Stomach (tissue), 4 donors: ENCODE results near the gene TNK1.

Experiments used
- CTCF ChIP-seq, 7 experiments: fragments of 450-650 bp in 4 of 7; fragments of 200-600 bp in 3 of 7; sonication (generic) in 3 of 7; IDR thresholded peaks; one replicate each; pipeline ENCODE4 v1.5.1; 2016 to 2019; ENCODE audit warnings: antibody characterized with exemption in 7 of 7, control low read depth in 2 of 7, mild to moderate bottlenecking in 1 of 7
- EP300 ChIP-seq: sonication (generic); formaldehyde crosslinking; IDR thresholded peaks from one replicate; pipeline ENCODE4 v1.6.1; 2017; ENCODE audit warnings: antibody characterized with exemption
- POLR2A ChIP-seq, 4 donors: fragments of 450-650 bp; IDR thresholded peaks; one replicate each; pipeline ENCODE4 v1.6.1; 2016; ENCODE audit warnings: antibody characterized with exemption in 4 of 4, control low read depth in 2 of 4, mild to moderate bottlenecking in 1 of 4, moderate library complexity in 1 of 4
- POLR2AphosphoS5 ChIP-seq, 3 donors: sonication (generic); formaldehyde crosslinking; IDR thresholded peaks; one replicate each; pipeline ENCODE4 v1.6.1; 2016; ENCODE audit warnings: antibody characterized with exemption in 3 of 3

DNA sequence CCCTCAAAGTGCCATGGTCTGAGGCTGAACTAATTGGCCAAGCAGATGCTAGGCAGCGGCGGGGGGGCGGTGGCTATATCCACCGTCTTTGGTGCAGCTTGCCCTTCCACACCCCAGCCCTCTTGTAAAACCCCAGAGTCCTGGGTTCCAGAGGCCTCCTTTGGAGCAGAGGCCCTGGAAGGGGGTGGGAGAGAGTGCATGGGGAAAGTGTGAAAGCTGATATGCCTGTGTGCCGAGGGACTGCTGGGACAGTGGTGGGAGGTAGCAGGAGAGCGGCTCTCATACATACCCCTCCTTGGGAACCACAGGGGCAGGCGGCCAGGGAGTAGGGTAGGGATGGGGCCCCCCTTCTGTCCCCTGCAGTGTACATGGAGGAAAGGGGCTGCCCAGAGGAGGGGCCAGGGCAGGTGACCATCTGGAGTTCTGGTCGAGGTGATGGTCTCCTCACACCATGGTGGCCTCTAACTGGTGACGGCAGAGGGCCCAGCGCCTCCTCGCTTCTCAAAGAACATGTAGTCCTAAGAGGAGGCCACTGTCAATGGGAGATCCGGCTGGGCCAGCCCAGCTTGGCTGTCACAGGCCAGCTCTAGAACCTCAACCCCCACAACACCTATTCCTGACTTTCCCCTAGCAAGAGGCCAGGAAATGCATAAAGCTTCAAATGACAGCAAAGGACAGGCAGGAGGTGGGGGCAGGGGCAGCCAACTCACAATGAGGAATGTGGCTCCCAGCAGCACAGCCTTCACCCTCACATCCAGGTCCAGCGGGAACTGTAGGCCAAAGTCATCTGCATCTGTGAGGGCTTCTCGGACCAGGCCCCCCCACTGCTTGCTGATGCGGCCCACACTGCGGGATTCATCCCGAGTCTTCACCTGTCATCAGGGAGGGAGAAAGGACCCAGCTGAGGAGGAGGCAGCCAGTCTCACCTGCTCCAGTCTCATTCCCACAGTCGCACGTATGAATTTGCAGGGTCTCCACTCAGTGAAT is 9.3 kb downstream of the TNK1 start:
- no peak for TF ChIP-seq POLR2A (IDR thresholded peaks at IDR 0.05)
- TF ChIP-seq CTCF (IDR thresholded peaks at IDR 0.05), result no peak
- no peak for TF ChIP-seq POLR2AphosphoS5 (IDR thresholded peaks at IDR 0.05)
- TF ChIP-seq EP300, result no peak
